ENCODE results near the gene HTR4. TPM values are rescaled to one million over a fixed set of nuclear protein-coding genes. Genes with fewer than 3 reads are reported as not detected.
"Not testable (repeated sequence)": the region's sequence is repeated elsewhere in the genome, so short reads cannot be mapped to it uniquely, and the experiment has no call there.

Gene HTR4
- total RNA-seq, 2 experiments from 2014 or later, result not detected

GRCh38 chr5:148563021-148563420 lies 91.3 kb downstream of the HTR4 start:
- Mint-ChIP-seq H3K9me3 (no peaks in the 10 kb centered on the region), H3K27ac (no peak overlapping the region), H3K4me3 (no peak overlapping the region), H3K36me3 (ENCODE audit: low read depth) (no peaks in the 10 kb centered on the region), H3K4me1 (no peaks in the 10 kb centered on the region), H3K27me3 (peaks cover 19% of the 10 kb centered on the region)
- CTCF ChIA-PET, result no interaction called here
- POLR2A ChIA-PET, result no interaction called here
- no peak for DNase-seq

- Mint-ChIP-seq H3K4me3 (no peak overlapping the region), H3K9me3 (no peaks in the 10 kb centered on the region), H3K27me3 (peaks cover 12% of the 10 kb centered on the region), H3K4me1 (no peaks in the 10 kb centered on the region), H3K27ac (no peak overlapping the region), H3K36me3 (ENCODE audit: low read depth) (no peaks in the 10 kb centered on the region)
- POLR2A ChIA-PET, result no interaction called here
- CTCF ChIA-PET, result no interaction called here
- no peak for DNase-seq
Observed at GRCh38 chr5:148561801-148562311, 92.5 kb downstream of the HTR4 start.

- H3K4me1 Mint-ChIP-seq, result no peaks in the 10 kb centered on the region
- H3K27me3 Mint-ChIP-seq, result peaks cover 12% of the 10 kb centered on the region
- H3K4me3 Mint-ChIP-seq, result no peak overlapping the region
- no peaks in the 10 kb centered on the region for H3K9me3 Mint-ChIP-seq
- no peaks in the 10 kb centered on the region for H3K36me3 Mint-ChIP-seq (ENCODE audit: low read depth)
- DNase-seq, result no peak
- H3K27ac Mint-ChIP-seq, result no peak overlapping the region
- CTCF ChIA-PET, result no interaction called here
- POLR2A ChIA-PET, result no interaction called here
Observed at GRCh38 chr5:148559461-148559860, 94.9 kb downstream of the HTR4 start.

GRCh38 chr5:148558892-148559291 lies 95.4 kb downstream of the HTR4 start:
- ChIA-PET POLR2A (no interaction called here), CTCF (no interaction called here)
- no peaks in the 10 kb centered on the region for H3K4me1 Mint-ChIP-seq
- no peak overlapping the region for H3K4me3 Mint-ChIP-seq
- no peaks in the 10 kb centered on the region for H3K36me3 Mint-ChIP-seq (ENCODE audit: low read depth)
- H3K9me3 Mint-ChIP-seq, result no peaks in the 10 kb centered on the region
- no peak for DNase-seq
- H3K27ac Mint-ChIP-seq, result no peak overlapping the region
- H3K27me3 Mint-ChIP-seq, result peaks cover 12% of the 10 kb centered on the region

GRCh38 chr5:148556835-148557234 lies 97.5 kb downstream of the HTR4 start:
- H3K27me3 Mint-ChIP-seq, result peaks cover 5% of the 10 kb centered on the region
- no peak overlapping the region for H3K27ac Mint-ChIP-seq
- H3K4me1 Mint-ChIP-seq, result no peaks in the 10 kb centered on the region
- no peaks in the 10 kb centered on the region for H3K36me3 Mint-ChIP-seq (ENCODE audit: low read depth)
- no peak overlapping the region for H3K4me3 Mint-ChIP-seq
- H3K9me3 Mint-ChIP-seq, result no peaks in the 10 kb centered on the region
- DNase-seq, result no peak
- ChIA-PET POLR2A (no interaction called here), CTCF (no interaction called here)

- no peak for DNase-seq
- no peak overlapping the region for H3K4me3 Mint-ChIP-seq
- H3K9me3 Mint-ChIP-seq, result no peaks in the 10 kb centered on the region
- peaks cover 3% of the 10 kb centered on the region for H3K27me3 Mint-ChIP-seq
- H3K27ac Mint-ChIP-seq, result no peak overlapping the region
- H3K4me1 Mint-ChIP-seq, result no peaks in the 10 kb centered on the region
- ChIA-PET POLR2A (no interaction called here), CTCF (interaction anchor here (1.0 to 1.1 kb wide), 2 partner anchors 10 to 176 kb away, joined by 3 to 4 read pairs; no protein-coding TSS in a partner anchor)
- H3K36me3 Mint-ChIP-seq (ENCODE audit: low read depth), result no peaks in the 10 kb centered on the region
Observed at GRCh38 chr5:148554621-148555020, 99.7 kb downstream of the HTR4 start.

- ChIA-PET POLR2A (no interaction called here), CTCF (interaction anchor here (1.3 kb wide), 1 partner anchor 12 kb away, joined by 4 read pairs; no protein-coding TSS in a partner anchor)
- Mint-ChIP-seq H3K36me3 (ENCODE audit: low read depth) (no peaks in the 10 kb centered on the region), H3K9me3 (no peaks in the 10 kb centered on the region), H3K27ac (no peak overlapping the region), H3K27me3 (no peaks in the 10 kb centered on the region), H3K4me3 (no peak overlapping the region), H3K4me1 (no peaks in the 10 kb centered on the region)
- DNase-seq, result no peak
Observed at GRCh38 chr5:148543727-148544126, 110.6 kb downstream of the HTR4 start.

- ChIA-PET CTCF (no interaction called here), POLR2A (no interaction called here)
- Mint-ChIP-seq H3K4me1 (no peaks in the 10 kb centered on the region), H3K27me3 (no peaks in the 10 kb centered on the region), H3K4me3 (no peak overlapping the region), H3K27ac (no peak overlapping the region), H3K9me3 (no peaks in the 10 kb centered on the region), H3K36me3 (ENCODE audit: low read depth) (no peaks in the 10 kb centered on the region)
- DNase-seq, result no peak
Observed at GRCh38 chr5:148542812-148543211, 111.5 kb downstream of the HTR4 start.

- H3K27me3 Mint-ChIP-seq, result peaks cover 12% of the 10 kb centered on the region
- H3K36me3 Mint-ChIP-seq (ENCODE audit: low read depth), result no peaks in the 10 kb centered on the region
- no peaks in the 10 kb centered on the region for H3K9me3 Mint-ChIP-seq
- no peak for DNase-seq
- H3K4me1 Mint-ChIP-seq, result no peaks in the 10 kb centered on the region
- CTCF ChIA-PET, result no interaction called here
- POLR2A ChIA-PET, result no interaction called here
- H3K27ac Mint-ChIP-seq, result no peak overlapping the region
- H3K4me3 Mint-ChIP-seq, result no peak overlapping the region
Observed at GRCh38 chr5:148541054-148541835, 113.1 kb downstream of the HTR4 start.

GRCh38 chr5:148540647-148541046 lies 113.7 kb downstream of the HTR4 start:
- CTCF ChIA-PET, result no interaction called here
- Mint-ChIP-seq H3K36me3 (ENCODE audit: low read depth) (no peaks in the 10 kb centered on the region), H3K27ac (no peak overlapping the region), H3K27me3 (peaks cover 14% of the 10 kb centered on the region), H3K4me1 (no peaks in the 10 kb centered on the region), H3K9me3 (no peaks in the 10 kb centered on the region), H3K4me3 (no peak overlapping the region)
- no peak for DNase-seq
- POLR2A ChIA-PET, result no interaction called here

- POLR2A ChIA-PET, result no interaction called here
- Mint-ChIP-seq H3K4me3 (no peak overlapping the region), H3K4me1 (no peaks in the 10 kb centered on the region), H3K36me3 (ENCODE audit: low read depth) (no peaks in the 10 kb centered on the region), H3K27me3 (peaks cover 14% of the 10 kb centered on the region), H3K27ac (no peak overlapping the region), H3K9me3 (no peaks in the 10 kb centered on the region)
- no peak for DNase-seq
- CTCF ChIA-PET, result no interaction called here
Observed at GRCh38 chr5:148539851-148540250, 114.5 kb downstream of the HTR4 start.

GRCh38 chr5:148535190-148535589 lies 119.1 kb downstream of the HTR4 start:
- CTCF ChIA-PET, result no interaction called here
- POLR2A ChIA-PET, result no interaction called here
- Mint-ChIP-seq H3K27ac (no peak overlapping the region), H3K36me3 (ENCODE audit: low read depth) (no peaks in the 10 kb centered on the region), H3K27me3 (peaks cover 14% of the 10 kb centered on the region), H3K4me3 (no peak overlapping the region), H3K9me3 (no peaks in the 10 kb centered on the region), H3K4me1 (no peaks in the 10 kb centered on the region)
- DNase-seq, result no peak

GRCh38 chr5:148532969-148533670 lies 121.2 kb downstream of the HTR4 start:
- Mint-ChIP-seq H3K4me1 (no peaks in the 10 kb centered on the region), H3K27me3 (peaks cover 14% of the 10 kb centered on the region), H3K9me3 (peaks cover 8% of the 10 kb centered on the region), H3K27ac (no peak overlapping the region), H3K4me3 (no peak overlapping the region), H3K36me3 (ENCODE audit: low read depth) (no peaks in the 10 kb centered on the region)
- DNase-seq, result no peak
- POLR2A ChIA-PET, result no interaction called here
- CTCF ChIA-PET, result no interaction called here

GRCh38 chr5:148529450-148529849 lies 124.9 kb downstream of the HTR4 start:
- DNase-seq; H3K9me3 Mint-ChIP-seq; H3K4me3 Mint-ChIP-seq; H3K27me3 Mint-ChIP-seq; H3K4me1 Mint-ChIP-seq; H3K36me3 Mint-ChIP-seq (ENCODE audit: low read depth); CTCF ChIA-PET; POLR2A ChIA-PET; H3K27ac Mint-ChIP-seq: not testable (repeated sequence)

Measured in activated CD4-positive, alpha-beta memory T cell treated with anti-CD3 and anti-CD28 coated beads, Interleukin-2, amount 10 ng/mL, durations not matched to agents 7 days and 5 days (primary cell).